HG03060 (cell line): Measurements from ENCODE around the gene UBAC1.
"Not testable (repeated sequence)": the region's sequence is repeated elsewhere in the genome, so short reads cannot be mapped to it uniquely, and the experiment has no call there.

Source experiments
- ATAC-seq: cut with Tn5 transposase; IDR thresholded peaks from one replicate; pipeline ENCODE4 v1.9.1; 2021; ENCODE audit warnings: low read depth, moderate number of reproducible peaks; ENCODE audit not compliant: unreplicated experiment

The UBAC1 gene

GRCh38 chr9:135925496-135926133 lies 35.6 kb downstream of the UBAC1 start:
- ATAC-seq, result no peak

GRCh38 chr9:135924628-135925338 lies 36.4 kb downstream of the UBAC1 start:
- no peak for ATAC-seq

- ATAC-seq, result no peak
Observed at GRCh38 chr9:135923508-135923907, 37.7 kb downstream of the UBAC1 start.

GRCh38 chr9:135921749-135922310 lies 39.3 kb downstream of the UBAC1 start:
- ATAC-seq, result no peak

GRCh38 chr9:135920973-135921585 lies 40.1 kb downstream of the UBAC1 start:
- ATAC-seq, result no peak

GRCh38 chr9:135920256-135920930 lies 40.8 kb downstream of the UBAC1 start:
- ATAC-seq, result no peak

- no peak for ATAC-seq
Observed at GRCh38 chr9:135919318-135919890, 41.8 kb downstream of the UBAC1 start.

- ATAC-seq, result not testable (repeated sequence)
Observed at GRCh38 chr9:135916227-135916626, 44.9 kb downstream of the UBAC1 start.

- ATAC-seq, result no peak
Observed at GRCh38 chr9:135914921-135915320, 46.3 kb downstream of the UBAC1 start.

GRCh38 chr9:135911233-135911632 lies 49.9 kb downstream of the UBAC1 start:
- not testable (repeated sequence) for ATAC-seq

- ATAC-seq, result no peak
Observed at GRCh38 chr9:135910757-135911156, 50.4 kb downstream of the UBAC1 start.

GRCh38 chr9:135910216-135910615 lies 51.0 kb downstream of the UBAC1 start:
- ATAC-seq, result no peak

- no peak for ATAC-seq
Observed at GRCh38 chr9:135909371-135909770, 51.8 kb downstream of the UBAC1 start.

- ATAC-seq, result no peak
Observed at GRCh38 chr9:135908754-135909204, 52.4 kb downstream of the UBAC1 start.

GRCh38 chr9:135908093-135908753 lies 53.0 kb downstream of the UBAC1 start:
- no peak for ATAC-seq

- ATAC-seq, result no peak
Observed at GRCh38 chr9:135907431-135908092, 53.6 kb downstream of the UBAC1 start, which contains the start of gene CAMSAP1. Gene CAMSAP1 (minus strand): TSS chr9:135907546. CDS start chr9:135907159, 387 bp downstream.

- ATAC-seq, result no peak
Observed at GRCh38 chr9:135907006-135907430, 54.2 kb downstream of the UBAC1 start.

- no peak for ATAC-seq
Observed at GRCh38 chr9:135906291-135907005, 54.7 kb downstream of the UBAC1 start.
